Panc1 (cell line): ENCODE data around the gene PARD3. TPM values are rescaled to one million over a fixed set of nuclear protein-coding genes. Genes with fewer than 3 reads are reported as not detected.

ENCODE experiments used
- ATAC-seq: fragments of 200-7000 bp; cut with Tn5 transposase; 2 replicates; pipeline ENCODE4 v1.9.1; 2020; ENCODE audit warnings: mild to moderate bottlenecking, moderate library complexity
- BruUV-seq: library from RNA; stranded (reverse); fragments of 400-500 nt; replicated peaks from 2 replicates; lab custom pipeline; 2021; lab: Mats Ljungman, UMichigan
- CTCF ChIA-PET: fragments of 300-600 bp; sonication (Branson Sonifier 250); formaldehyde crosslinking; loops from one replicate; lab custom pipeline; 2022; ENCODE audit warnings: antibody characterized with exemption; lab: Charles Lee
- POLR2A ChIA-PET: fragments of 300-600 bp; sonication (Branson Sonifier 250); formaldehyde crosslinking; loops from one replicate; lab custom pipeline; 2022; ENCODE audit warnings: antibody characterized with exemption; lab: Charles Lee
- DNase-seq: peaks from one replicate; pipeline ENCODE4 v3.0.0-alpha.2; 2010; ENCODE audit warnings: low read depth, low spot score
- H3K27ac ChIP-seq: 2 replicates; pipeline ENCODE4 v1.5.1; 2011; ENCODE audit warnings: mild to moderate bottlenecking, low read length, inconsistent platforms
- H3K27me3 ChIP-seq: fragments of 200-500 bp; sonication (Bioruptor generic); 2 replicates; pipeline ENCODE4 v1.6.0; 2014; ENCODE audit warnings: low read length, inconsistent platforms; ENCODE audit not compliant: control insufficient read depth, insufficient read depth
- H3K36me3 ChIP-seq: fragments of 200-500 bp; sonication (Bioruptor generic); 2 replicates; pipeline ENCODE4 v1.5.1; 2014; ENCODE audit warnings: inconsistent platforms, mild to moderate bottlenecking, low read length, moderate library complexity; ENCODE audit not compliant: control insufficient read depth, insufficient read depth
- H3K4me1 ChIP-seq: 2 replicates; pipeline ENCODE4 v1.5.1; 2011; ENCODE audit warnings: inconsistent platforms, mild to moderate bottlenecking, low read length, moderate library complexity; ENCODE audit not compliant: control insufficient read depth, insufficient read depth
- H3K4me3 ChIP-seq, 2 experiments: 2 replicates each; pipeline ENCODE4 v1.5.1; 2011 to 2012; ENCODE audit warnings: low read depth in 2 of 2, low read length in 2 of 2, mild to moderate bottlenecking in 2 of 2, inconsistent platforms in 1 of 2, moderate library complexity in 1 of 2
- H3K9me3 ChIP-seq: fragments of 200-500 bp; sonication (Bioruptor generic); 2 replicates; pipeline ENCODE4 v1.5.1; 2014; ENCODE audit warnings: low read depth, mild to moderate bottlenecking, inconsistent platforms, low read length, moderate library complexity; ENCODE audit not compliant: control insufficient read depth, insufficient read depth
- CTCF ChIP-seq: fragments of 450-650 bp; IDR thresholded peaks from 2 replicates; pipeline ENCODE4 v1.5.1; 2017; ENCODE audit warnings: mild to moderate bottlenecking
- POLR2AphosphoS5 ChIP-seq: IDR thresholded peaks from 2 replicates; pipeline ENCODE4 v1.6.1; 2012; ENCODE audit warnings: mild to moderate bottlenecking, low read depth, low read length, moderate library complexity
- SIN3A ChIP-seq: IDR thresholded peaks from 2 replicates; pipeline ENCODE4 v1.6.1; 2012; ENCODE audit warnings: low read depth, mild to moderate bottlenecking, low read length, moderate library complexity, borderline replicate concordance; ENCODE audit not compliant: insufficient read depth
- TCF7L2 ChIP-seq: IDR thresholded peaks from 2 replicates; pipeline ENCODE4 v1.6.1; 2011; ENCODE audit warnings: mild to moderate bottlenecking, low read depth, low read length, inconsistent platforms
- in situ Hi-C: cut with HindIII; loops from 2 replicates; pipeline ENCODE4 v1.10.0; 2016; ENCODE audit warnings: low sequenced_read_pairs, low pct_unique_long_range_greater_than_20kb
- intact Hi-C: fragments of 100-400 bp; cut with micrococcal nuclease; formaldehyde crosslinking; loops from one replicate; pipeline ENCODE4 v1.10.0; 2022; ENCODE audit not compliant: unreplicated experiment
- total RNA-seq: library from RNA; stranded (reverse); gene quantifications from one replicate; pipeline ENCODE4 v1.2.1, GENCODE V29; 2021; ENCODE audit not compliant: unreplicated experiment
- TF ChIP-seq, protein P1 (sequence below), 2 experiments: IDR thresholded peaks; 2 replicates each; pipeline ENCODE4 v1.6.1; 2011 to 2012; ENCODE audit warnings: low read depth in 2 of 2, control low read depth in 1 of 2, low read length in 1 of 2, mild to moderate bottlenecking in 1 of 2, moderate library complexity in 1 of 2; ENCODE audit not compliant: insufficient read depth in 1 of 2

PARD3 gene
- total RNA-seq, 1 experiment from 2014 or later, result 29.8 TPM

- no peaks in the 10 kb centered on the region for H3K27me3 ChIP-seq
- no peak for TF ChIP-seq POLR2AphosphoS5
- no peak for TF ChIP-seq CTCF
- TF ChIP-seq SIN3A, result no peak
- TF ChIP-seq, protein P1, sequence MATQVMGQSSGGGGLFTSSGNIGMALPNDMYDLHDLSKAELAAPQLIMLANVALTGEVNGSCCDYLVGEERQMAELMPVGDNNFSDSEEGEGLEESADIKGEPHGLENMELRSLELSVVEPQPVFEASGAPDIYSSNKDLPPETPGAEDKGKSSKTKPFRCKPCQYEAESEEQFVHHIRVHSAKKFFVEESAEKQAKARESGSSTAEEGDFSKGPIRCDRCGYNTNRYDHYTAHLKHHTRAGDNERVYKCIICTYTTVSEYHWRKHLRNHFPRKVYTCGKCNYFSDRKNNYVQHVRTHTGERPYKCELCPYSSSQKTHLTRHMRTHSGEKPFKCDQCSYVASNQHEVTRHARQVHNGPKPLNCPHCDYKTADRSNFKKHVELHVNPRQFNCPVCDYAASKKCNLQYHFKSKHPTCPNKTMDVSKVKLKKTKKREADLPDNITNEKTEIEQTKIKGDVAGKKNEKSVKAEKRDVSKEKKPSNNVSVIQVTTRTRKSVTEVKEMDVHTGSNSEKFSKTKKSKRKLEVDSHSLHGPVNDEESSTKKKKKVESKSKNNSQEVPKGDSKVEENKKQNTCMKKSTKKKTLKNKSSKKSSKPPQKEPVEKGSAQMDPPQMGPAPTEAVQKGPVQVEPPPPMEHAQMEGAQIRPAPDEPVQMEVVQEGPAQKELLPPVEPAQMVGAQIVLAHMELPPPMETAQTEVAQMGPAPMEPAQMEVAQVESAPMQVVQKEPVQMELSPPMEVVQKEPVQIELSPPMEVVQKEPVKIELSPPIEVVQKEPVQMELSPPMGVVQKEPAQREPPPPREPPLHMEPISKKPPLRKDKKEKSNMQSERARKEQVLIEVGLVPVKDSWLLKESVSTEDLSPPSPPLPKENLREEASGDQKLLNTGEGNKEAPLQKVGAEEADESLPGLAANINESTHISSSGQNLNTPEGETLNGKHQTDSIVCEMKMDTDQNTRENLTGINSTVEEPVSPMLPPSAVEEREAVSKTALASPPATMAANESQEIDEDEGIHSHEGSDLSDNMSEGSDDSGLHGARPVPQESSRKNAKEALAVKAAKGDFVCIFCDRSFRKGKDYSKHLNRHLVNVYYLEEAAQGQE (IDR thresholded peaks at IDR 0.05; ENCODE audit: insufficient read depth in 1 of 2, low read depth in 2 of 2, low read length in 1 of 2), result no peak
- TF ChIP-seq TCF7L2, result no peak
- H3K27ac ChIP-seq, result no peak overlapping the region
- ATAC-seq (no peak), DNase-seq (no peak)
- POLR2A ChIA-PET, result no interaction called here
- no peaks in the 10 kb centered on the region for H3K4me1 ChIP-seq
- intact Hi-C loops, result no loop called here
- no TSS peak for BruUV-seq
- in situ Hi-C loops, result no loop called here
- no peaks in the 10 kb centered on the region for H3K9me3 ChIP-seq
- H3K4me3 ChIP-seq, result no peak overlapping the region
- CTCF ChIA-PET, result no interaction called here
- H3K36me3 ChIP-seq, result no peaks in the 10 kb centered on the region
Measured at GRCh38 chr10:34613491-34613890, 201.6 kb downstream of the PARD3 start.

DNA sequence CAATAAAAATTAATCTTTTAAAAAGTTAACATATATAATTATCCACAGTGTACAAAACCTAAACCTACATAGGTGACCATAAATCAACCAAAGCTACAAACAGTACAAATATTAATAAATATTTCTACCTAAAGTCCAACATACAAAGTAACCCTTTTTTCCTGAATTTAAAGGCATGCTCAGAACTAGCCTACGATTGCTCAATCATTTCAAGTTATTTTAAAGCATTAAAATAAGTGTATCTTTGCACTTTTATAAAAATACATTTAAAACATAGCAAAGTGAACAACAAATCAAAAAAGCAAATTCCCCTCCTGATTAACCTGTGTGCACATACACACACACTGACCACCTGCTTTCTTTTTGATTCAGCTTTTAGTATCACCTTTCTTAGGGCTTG is 202.2 kb downstream of the PARD3 start:
- CTCF ChIA-PET, result no interaction called here
- H3K4me1 ChIP-seq, result no peaks in the 10 kb centered on the region
- TF ChIP-seq CTCF, result no peak
- no peak for TF ChIP-seq POLR2AphosphoS5
- TF ChIP-seq SIN3A, result no peak
- no peak for TF ChIP-seq TCF7L2
- TF ChIP-seq, protein P1 (IDR thresholded peaks at IDR 0.05; ENCODE audit: insufficient read depth in 1 of 2, low read depth in 2 of 2, low read length in 1 of 2), result no peak
- intact Hi-C loops, result no loop called here
- no peak overlapping the region for H3K4me3 ChIP-seq
- H3K9me3 ChIP-seq, result no peaks in the 10 kb centered on the region
- H3K36me3 ChIP-seq, result no peaks in the 10 kb centered on the region
- in situ Hi-C loops, result no loop called here
- BruUV-seq, result no TSS peak
- H3K27me3 ChIP-seq, result no peaks in the 10 kb centered on the region
- ATAC-seq, result no peak
- no peak for DNase-seq
- no peak overlapping the region for H3K27ac ChIP-seq
- POLR2A ChIA-PET, result no interaction called here
